Measurements from ENCODE around the gene LDAF1. TPM values are rescaled to one million over a fixed set of nuclear protein-coding genes. Genes with fewer than 3 reads are reported as not detected.

The LDAF1 gene
- total and polyA plus RNA-seq, 10 of the 15 experiments (the other 5 are each of a cell fraction or from before 2014, with no cell fraction given) = 4.6 to 21.4 (median 6.6) TPM

- ATAC-seq = no peak
- Histone ChIP-seq H3K36me3 (ENCODE audit: control insufficient read depth in 2 of 2, insufficient read depth in 2 of 2, low read length in 1 of 2) (no peaks in the 10 kb centered on the region; a peak in 1 of 4 replicates), H2AFZ (ENCODE audit: control insufficient read depth, low read depth, low read length) (peak overlapping the region; percentile 91), H3K79me2 (ENCODE audit: control insufficient read depth, insufficient read depth, low read length) (peaks cover 3% of the 10 kb centered on the region), H3K9me3 (replicated peaks; ENCODE audit: control insufficient read depth, insufficient read depth, low read length) (no peaks in the 10 kb centered on the region), H3K4me3 (no peak overlapping the region), H3K27ac (ENCODE audit: control insufficient read depth, insufficient read depth) (no peak overlapping the region), H3K4me1 (ENCODE audit: control insufficient read depth, insufficient read depth, low read length) (peaks cover 9% of the 10 kb centered on the region), H4K20me1 (ENCODE audit: control insufficient read depth, insufficient read depth) (no peaks in the 10 kb centered on the region), H3K27me3 (replicated peaks in 1 of 2; ENCODE audit: control insufficient read depth in 2 of 2, insufficient read depth in 2 of 2, low read length in 1 of 2) (no peaks in the 10 kb centered on the region), H3K4me2 (ENCODE audit: control insufficient read depth, insufficient read depth) (peak overlapping the region; percentile 98; the same call in 1 of the 2 replicates), H3K9ac (ENCODE audit: control insufficient read depth, insufficient read depth, low read length) (peak overlapping the region; percentile 72; the same call in 1 of the 2 replicates)
- POLR2A ChIA-PET = interaction anchor here (0.6 to 1.4 kb wide), 5 partner anchors 12 to 390 kb away, joined by 3 to 7 read pairs (median 3); no protein-coding TSS in a partner anchor
- 28% methylated on average over 5 of the region's 5 CpGs for WGBS (ENCODE audit: insufficient coverage, insufficient replicate concordance, low lambda C conversion rate, missing lambda C conversion rate)
- SMC1A ChIA-PET (ENCODE audit: uncharacterized antibody, unreplicated experiment) = interaction anchor here (0.5 to 4.7 kb wide), 8 partner anchors 20 to 403 kb away, joined by 3 to 56 read pairs (median 8); no protein-coding TSS in a partner anchor
- BruUV-seq (replicated peaks) = no TSS peak
- intact Hi-C loops (cut with micrococcal nuclease; ENCODE audit: unreplicated experiment) (loop anchor here (2.0 to 5.0 kb wide), 2 partner anchors 397 to 1165 kb away; no protein-coding TSS in a partner anchor), in situ Hi-C loops (cut with MboI) (loop anchor here (10.0 kb wide), 1 partner anchor 1167 kb away; no protein-coding TSS in a partner anchor)
- TF ChIP-seq BRCA1 (IDR thresholded peaks at IDR 0.05; ENCODE audit: low read depth, low read length) (no peak), LARP7 (IDR thresholded peaks at IDR 0.05) (no peak), BACH1 (IDR thresholded peaks at IDR 0.05; ENCODE audit: borderline replicate concordance) (no peak), TBL1XR1 (IDR thresholded peaks at IDR 0.05; ENCODE audit: low read depth, low read length) (no peak), KDM1A (IDR thresholded peaks at IDR 0.05; ENCODE audit: borderline replicate concordance) (no peak)
- no peak for FAIRE-seq
- DNase-seq (ENCODE audit: low read depth, low spot score) = no peak
- CTCF ChIA-PET = interaction anchor here (0.8 to 7.2 kb wide), 18 partner anchors 11 to 1164 kb away, joined by 3 to 90 read pairs (median 5); no protein-coding TSS in a partner anchor
- RAD21 ChIA-PET (ENCODE audit: unreplicated experiment) = interaction anchor here (0.6 to 3.9 kb wide), 6 partner anchors 13 to 1164 kb away, joined by 3 to 45 read pairs (median 5); no protein-coding TSS in a partner anchor
Measured at GRCh38 chr16:21157632-21158031, 842 bp upstream of the LDAF1 start.
